GM23338 (cell line): ENCODE measurements around the gene PRSS48.

Source experiments
- CREB1 ChIP-seq: fragments of 250-450 bp; sonication (Bioruptor Pico); IDR thresholded peaks from 2 replicates; pipeline ENCODE4 v1.5.0; 2020; ENCODE audit warnings: low read depth, mild to moderate bottlenecking, moderate library complexity
- CTCF ChIP-seq, 2 experiments: fragments of 200-600 bp in 1 of 2; sonication (generic) in 1 of 2; conservative IDR thresholded peaks; 2 replicates each; pipeline versions ENCODE4 v1.5.1 to v1.6.1; 2016 to 2017; ENCODE audit warnings: antibody characterized with exemption in 2 of 2, low read depth in 2 of 2, mild to moderate bottlenecking in 2 of 2, moderate library complexity in 1 of 2
- ETS1 ChIP-seq: IDR thresholded peaks from 2 replicates; pipeline ENCODE4 v1.6.1; 2016; ENCODE audit warnings: antibody characterized with exemption
- EZH2 ChIP-seq: fragments of 200-600 bp; sonication (generic); IDR thresholded peaks from one replicate; pipeline ENCODE4 v1.8.0; 2017; ENCODE audit warnings: antibody characterized with exemption, mild to moderate bottlenecking, low read depth; ENCODE audit not compliant: unreplicated experiment
- EZH2phosphoT487 ChIP-seq: fragments of 200-600 bp; sonication (generic); IDR thresholded peaks from one replicate; pipeline ENCODE4 v1.8.1; 2018; ENCODE audit warnings: antibody characterized with exemption; ENCODE audit not compliant: unreplicated experiment
- JUNB ChIP-seq: IDR thresholded peaks from one replicate; pipeline ENCODE4 v1.6.1; 2016; ENCODE audit warnings: antibody characterized with exemption; ENCODE audit not compliant: unreplicated experiment
- POLR2AphosphoS5 ChIP-seq: IDR thresholded peaks from 2 replicates; pipeline ENCODE4 v1.6.1; 2016; ENCODE audit warnings: antibody characterized with exemption, low read depth
- STAT1 ChIP-seq: IDR thresholded peaks from one replicate; pipeline ENCODE4 v1.6.1; 2016; ENCODE audit warnings: antibody characterized with exemption; ENCODE audit not compliant: unreplicated experiment
- ZNF114 ChIP-seq: fragments of 250-450 bp; sonication (Bioruptor Pico); IDR thresholded peaks from 2 replicates; pipeline ENCODE4 v1.5.0; 2020; ENCODE audit warnings: mild to moderate bottlenecking, moderate library complexity
- ZNF331 ChIP-seq: fragments of 250-450 bp; sonication (Bioruptor Pico); IDR thresholded peaks from 2 replicates; pipeline ENCODE4 v1.5.0; 2020; ENCODE audit warnings: low read depth, mild to moderate bottlenecking, moderate library complexity
- TF ChIP-seq, protein P1 (sequence below): IDR thresholded peaks from one replicate; pipeline ENCODE4 v1.6.1; 2018; ENCODE audit warnings: antibody characterized with exemption; ENCODE audit not compliant: unreplicated experiment
- TF ChIP-seq, protein P2 (sequence below): fragments of 250-450 bp; sonication (Bioruptor Pico); IDR thresholded peaks from 2 replicates; pipeline ENCODE4 v1.5.0; 2020; ENCODE audit warnings: mild to moderate bottlenecking, moderate library complexity

- TF ChIP-seq POLR2AphosphoS5 (no peak), CTCF (conservative IDR thresholded peaks at IDR 0.05; ENCODE audit: low read depth in 2 of 2) (no peak), EZH2phosphoT487 (no peak), EZH2 (no peak), STAT1 (no peak), JUNB (no peak), CREB1 (CRISPR knock-in tag) (no peak), ZNF114 (CRISPR knock-in tag) (no peak), ETS1 (no peak), ZNF331 (no peak)
- TF ChIP-seq, protein P1, sequence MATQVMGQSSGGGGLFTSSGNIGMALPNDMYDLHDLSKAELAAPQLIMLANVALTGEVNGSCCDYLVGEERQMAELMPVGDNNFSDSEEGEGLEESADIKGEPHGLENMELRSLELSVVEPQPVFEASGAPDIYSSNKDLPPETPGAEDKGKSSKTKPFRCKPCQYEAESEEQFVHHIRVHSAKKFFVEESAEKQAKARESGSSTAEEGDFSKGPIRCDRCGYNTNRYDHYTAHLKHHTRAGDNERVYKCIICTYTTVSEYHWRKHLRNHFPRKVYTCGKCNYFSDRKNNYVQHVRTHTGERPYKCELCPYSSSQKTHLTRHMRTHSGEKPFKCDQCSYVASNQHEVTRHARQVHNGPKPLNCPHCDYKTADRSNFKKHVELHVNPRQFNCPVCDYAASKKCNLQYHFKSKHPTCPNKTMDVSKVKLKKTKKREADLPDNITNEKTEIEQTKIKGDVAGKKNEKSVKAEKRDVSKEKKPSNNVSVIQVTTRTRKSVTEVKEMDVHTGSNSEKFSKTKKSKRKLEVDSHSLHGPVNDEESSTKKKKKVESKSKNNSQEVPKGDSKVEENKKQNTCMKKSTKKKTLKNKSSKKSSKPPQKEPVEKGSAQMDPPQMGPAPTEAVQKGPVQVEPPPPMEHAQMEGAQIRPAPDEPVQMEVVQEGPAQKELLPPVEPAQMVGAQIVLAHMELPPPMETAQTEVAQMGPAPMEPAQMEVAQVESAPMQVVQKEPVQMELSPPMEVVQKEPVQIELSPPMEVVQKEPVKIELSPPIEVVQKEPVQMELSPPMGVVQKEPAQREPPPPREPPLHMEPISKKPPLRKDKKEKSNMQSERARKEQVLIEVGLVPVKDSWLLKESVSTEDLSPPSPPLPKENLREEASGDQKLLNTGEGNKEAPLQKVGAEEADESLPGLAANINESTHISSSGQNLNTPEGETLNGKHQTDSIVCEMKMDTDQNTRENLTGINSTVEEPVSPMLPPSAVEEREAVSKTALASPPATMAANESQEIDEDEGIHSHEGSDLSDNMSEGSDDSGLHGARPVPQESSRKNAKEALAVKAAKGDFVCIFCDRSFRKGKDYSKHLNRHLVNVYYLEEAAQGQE = no peak
- TF ChIP-seq, protein P2, sequence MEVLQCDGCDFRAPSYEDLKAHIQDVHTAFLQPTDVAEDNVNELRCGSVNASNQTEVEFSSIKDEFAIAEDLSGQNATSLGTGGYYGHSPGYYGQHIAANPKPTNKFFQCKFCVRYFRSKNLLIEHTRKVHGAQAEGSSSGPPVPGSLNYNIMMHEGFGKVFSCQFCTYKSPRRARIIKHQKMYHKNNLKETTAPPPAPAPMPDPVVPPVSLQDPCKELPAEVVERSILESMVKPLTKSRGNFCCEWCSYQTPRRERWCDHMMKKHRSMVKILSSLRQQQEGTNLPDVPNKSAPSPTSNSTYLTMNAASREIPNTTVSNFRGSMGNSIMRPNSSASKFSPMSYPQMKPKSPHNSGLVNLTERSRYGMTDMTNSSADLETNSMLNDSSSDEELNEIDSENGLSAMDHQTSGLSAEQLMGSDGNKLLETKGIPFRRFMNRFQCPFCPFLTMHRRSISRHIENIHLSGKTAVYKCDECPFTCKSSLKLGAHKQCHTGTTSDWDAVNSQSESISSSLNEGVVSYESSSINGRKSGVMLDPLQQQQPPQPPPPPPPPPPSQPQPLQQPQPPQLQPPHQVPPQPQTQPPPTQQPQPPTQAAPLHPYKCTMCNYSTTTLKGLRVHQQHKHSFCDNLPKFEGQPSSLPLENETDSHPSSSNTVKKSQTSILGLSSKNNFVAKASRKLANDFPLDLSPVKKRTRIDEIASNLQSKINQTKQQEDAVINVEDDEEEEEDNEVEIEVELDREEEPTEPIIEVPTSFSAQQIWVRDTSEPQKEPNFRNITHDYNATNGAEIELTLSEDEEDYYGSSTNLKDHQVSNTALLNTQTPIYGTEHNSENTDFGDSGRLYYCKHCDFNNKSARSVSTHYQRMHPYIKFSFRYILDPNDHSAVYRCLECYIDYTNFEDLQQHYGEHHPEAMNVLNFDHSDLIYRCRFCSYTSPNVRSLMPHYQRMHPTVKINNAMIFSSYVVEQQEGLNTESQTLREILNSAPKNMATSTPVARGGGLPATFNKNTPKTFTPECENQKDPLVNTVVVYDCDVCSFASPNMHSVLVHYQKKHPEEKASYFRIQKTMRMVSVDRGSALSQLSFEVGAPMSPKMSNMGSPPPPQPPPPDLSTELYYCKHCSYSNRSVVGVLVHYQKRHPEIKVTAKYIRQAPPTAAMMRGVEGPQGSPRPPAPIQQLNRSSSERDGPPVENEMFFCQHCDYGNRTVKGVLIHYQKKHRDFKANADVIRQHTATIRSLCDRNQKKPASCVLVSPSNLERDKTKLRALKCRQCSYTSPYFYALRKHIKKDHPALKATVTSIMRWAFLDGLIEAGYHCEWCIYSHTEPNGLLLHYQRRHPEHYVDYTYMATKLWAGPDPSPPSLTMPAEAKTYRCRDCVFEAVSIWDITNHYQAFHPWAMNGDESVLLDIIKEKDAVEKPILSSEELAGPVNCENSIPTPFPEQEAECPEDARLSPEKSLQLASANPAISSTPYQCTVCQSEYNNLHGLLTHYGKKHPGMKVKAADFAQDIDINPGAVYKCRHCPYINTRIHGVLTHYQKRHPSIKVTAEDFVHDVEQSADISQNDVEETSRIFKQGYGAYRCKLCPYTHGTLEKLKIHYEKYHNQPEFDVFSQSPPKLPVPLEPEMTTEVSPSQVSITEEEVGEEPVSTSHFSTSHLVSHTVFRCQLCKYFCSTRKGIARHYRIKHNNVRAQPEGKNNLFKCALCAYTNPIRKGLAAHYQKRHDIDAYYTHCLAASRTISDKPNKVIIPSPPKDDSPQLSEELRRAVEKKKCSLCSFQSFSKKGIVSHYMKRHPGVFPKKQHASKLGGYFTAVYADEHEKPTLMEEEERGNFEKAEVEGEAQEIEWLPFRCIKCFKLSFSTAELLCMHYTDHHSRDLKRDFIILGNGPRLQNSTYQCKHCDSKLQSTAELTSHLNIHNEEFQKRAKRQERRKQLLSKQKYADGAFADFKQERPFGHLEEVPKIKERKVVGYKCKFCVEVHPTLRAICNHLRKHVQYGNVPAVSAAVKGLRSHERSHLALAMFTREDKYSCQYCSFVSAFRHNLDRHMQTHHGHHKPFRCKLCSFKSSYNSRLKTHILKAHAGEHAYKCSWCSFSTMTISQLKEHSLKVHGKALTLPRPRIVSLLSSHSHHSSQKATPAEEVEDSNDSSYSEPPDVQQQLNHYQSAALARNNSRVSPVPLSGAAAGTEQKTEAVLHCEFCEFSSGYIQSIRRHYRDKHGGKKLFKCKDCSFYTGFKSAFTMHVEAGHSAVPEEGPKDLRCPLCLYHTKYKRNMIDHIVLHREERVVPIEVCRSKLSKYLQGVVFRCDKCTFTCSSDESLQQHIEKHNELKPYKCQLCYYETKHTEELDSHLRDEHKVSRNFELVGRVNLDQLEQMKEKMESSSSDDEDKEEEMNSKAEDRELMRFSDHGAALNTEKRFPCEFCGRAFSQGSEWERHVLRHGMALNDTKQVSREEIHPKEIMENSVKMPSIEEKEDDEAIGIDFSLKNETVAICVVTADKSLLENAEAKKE (CRISPR knock-in tag) = no peak
These were observed 43.4 kb upstream of the PRSS48 start for GRCh38 chr4:151233600-151233999.
